Parathyroid adenoma (tissue), 2 donors: Measurements from ENCODE around the gene JAK2.

Experiments used
- H2AFZ ChIP-seq: fragments of 300-600 bp; sonication (generic); one replicate; pipeline ENCODE4 v1.7.0; 2017; ENCODE audit warnings: antibody characterized with exemption, mild to moderate bottlenecking
- H3K27ac ChIP-seq: fragments of 300-600 bp; sonication (generic); one replicate; pipeline ENCODE4 v1.7.0; 2017
- H3K27me3 ChIP-seq: fragments of 300-600 bp; sonication (generic); one replicate; pipeline ENCODE4 v1.7.0; 2017; ENCODE audit warnings: low read length; ENCODE audit not compliant: control insufficient read depth, insufficient read depth
- H3K36me3 ChIP-seq: fragments of 300-600 bp; sonication (generic); one replicate; pipeline ENCODE4 v1.7.0; 2017; ENCODE audit warnings: low read length; ENCODE audit not compliant: control insufficient read depth, insufficient read depth
- H3K4me1 ChIP-seq: fragments of 300-600 bp; sonication (generic); one replicate; pipeline ENCODE4 v1.7.0; 2017; ENCODE audit warnings: control low read depth
- H3K4me2 ChIP-seq: fragments of 300-600 bp; sonication (generic); one replicate; pipeline ENCODE4 v1.7.0; 2017; ENCODE audit warnings: low read length
- H3K4me3 ChIP-seq: fragments of 300-600 bp; sonication (generic); one replicate; pipeline ENCODE4 v1.7.0; 2017; ENCODE audit warnings: low read depth, low read length
- H3K79me2 ChIP-seq: fragments of 300-600 bp; sonication (generic); one replicate; pipeline ENCODE4 v1.7.0; 2017; ENCODE audit warnings: control low read depth
- H3K9ac ChIP-seq: fragments of 300-600 bp; sonication (generic); one replicate; pipeline ENCODE4 v1.7.0; 2017; ENCODE audit warnings: mild to moderate bottlenecking
- H3K9me3 ChIP-seq: fragments of 300-600 bp; sonication (generic); one replicate; pipeline ENCODE4 v1.7.0; 2017; ENCODE audit warnings: low read length; ENCODE audit not compliant: control insufficient read depth
- CTCF ChIP-seq: fragments of 300-600 bp; sonication (generic); IDR thresholded peaks from one replicate; pipeline ENCODE4 v1.7.0; 2017; ENCODE audit warnings: antibody characterized with exemption, mild to moderate bottlenecking
- donor health status: primary hyperparathyroidism.

The JAK2 gene

GRCh38 chr9:5110867-5111681, 126.0 kb downstream of the JAK2 start:
- Histone ChIP-seq H3K4me2 (no peak overlapping the region), H2AFZ (no peak overlapping the region), H3K27ac (no peak overlapping the region), H3K9ac (no peak overlapping the region), H3K9me3 (no peaks in the 10 kb centered on the region), H3K79me2 (no peaks in the 10 kb centered on the region), H3K36me3 (no peaks in the 10 kb centered on the region), H3K4me3 (no peak overlapping the region), H3K27me3 (no peaks in the 10 kb centered on the region), H3K4me1 (no peaks in the 10 kb centered on the region)
- no peak for TF ChIP-seq CTCF

GRCh38 chr9:5111696-5112095, 126.6 kb downstream of the JAK2 start:
- no peaks in the 10 kb centered on the region for H3K27me3 ChIP-seq
- no peaks in the 10 kb centered on the region for H3K79me2 ChIP-seq
- H3K9me3 ChIP-seq: no peaks in the 10 kb centered on the region
- H3K9ac ChIP-seq: no peak overlapping the region
- no peak for TF ChIP-seq CTCF
- no peak overlapping the region for H2AFZ ChIP-seq
- no peaks in the 10 kb centered on the region for H3K36me3 ChIP-seq
- H3K4me2 ChIP-seq: no peak overlapping the region
- no peak overlapping the region for H3K27ac ChIP-seq
- H3K4me1 ChIP-seq: no peaks in the 10 kb centered on the region
- no peak overlapping the region for H3K4me3 ChIP-seq

DNA sequence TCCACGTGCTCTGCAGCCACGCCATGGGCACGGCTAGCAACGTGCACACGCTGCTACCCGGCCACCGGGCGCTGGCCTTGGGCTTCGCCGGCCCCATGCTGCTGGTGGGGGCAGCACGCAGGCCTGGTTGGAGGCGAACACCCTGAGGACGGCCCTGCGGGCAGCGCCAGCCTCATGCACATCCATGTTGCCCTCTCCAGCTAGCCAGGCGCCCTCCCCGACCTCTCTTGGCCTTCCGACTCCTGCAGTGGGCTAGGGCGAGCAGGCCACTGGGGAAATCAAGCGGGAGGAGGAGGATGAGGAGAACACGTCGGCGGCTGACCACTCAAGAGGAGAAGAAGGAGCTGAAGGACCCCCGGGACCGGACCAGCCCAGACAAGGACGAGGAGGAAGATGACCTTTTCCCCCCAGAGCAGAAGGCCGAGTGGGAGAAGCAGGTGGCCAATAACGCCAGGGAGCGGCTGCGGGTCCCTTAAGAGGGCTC, 127.1 kb downstream of the JAK2 start:
- Histone ChIP-seq H3K36me3 (no peaks in the 10 kb centered on the region), H3K4me1 (no peaks in the 10 kb centered on the region), H2AFZ (no peak overlapping the region), H3K9me3 (no peaks in the 10 kb centered on the region), H3K27ac (no peak overlapping the region), H3K79me2 (no peaks in the 10 kb centered on the region), H3K9ac (no peak overlapping the region), H3K4me3 (no peak overlapping the region), H3K27me3 (no peaks in the 10 kb centered on the region), H3K4me2 (no peak overlapping the region)
- TF ChIP-seq CTCF: no peak

- Histone ChIP-seq H2AFZ (no peak overlapping the region), H3K9ac (no peak overlapping the region), H3K4me1 (no peaks in the 10 kb centered on the region), H3K79me2 (no peaks in the 10 kb centered on the region), H3K9me3 (no peaks in the 10 kb centered on the region), H3K27me3 (no peaks in the 10 kb centered on the region), H3K4me2 (no peak overlapping the region), H3K4me3 (no peak overlapping the region), H3K27ac (no peak overlapping the region), H3K36me3 (no peaks in the 10 kb centered on the region)
- TF ChIP-seq CTCF: no peak
Observed at GRCh38 chr9:5112646-5113045, 127.6 kb downstream of the JAK2 start.

DNA sequence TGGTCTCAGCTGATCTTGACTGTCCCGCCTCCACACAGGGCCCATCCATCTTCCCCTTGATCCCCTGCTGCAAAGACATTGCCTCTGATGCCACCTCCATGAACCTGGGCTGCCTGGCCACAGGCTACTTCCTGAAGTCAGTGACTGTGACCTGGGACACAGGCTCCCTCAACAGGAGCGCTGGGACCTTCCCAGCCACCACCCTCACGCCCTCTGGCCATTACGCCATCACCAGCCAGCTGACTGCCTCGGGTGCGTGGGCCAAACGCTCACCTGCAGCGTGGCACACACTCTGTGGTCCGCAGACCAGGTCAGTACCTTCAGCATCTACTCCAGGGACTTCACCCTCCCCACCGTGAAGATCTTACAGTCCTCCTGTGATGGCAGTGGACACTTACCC, 128.5 kb downstream of the JAK2 start:
- Histone ChIP-seq H3K4me3 (no peak overlapping the region), H3K79me2 (no peaks in the 10 kb centered on the region), H3K4me1 (no peaks in the 10 kb centered on the region), H3K4me2 (no peak overlapping the region), H3K9ac (no peak overlapping the region), H3K36me3 (no peaks in the 10 kb centered on the region), H2AFZ (no peak overlapping the region), H3K9me3 (no peaks in the 10 kb centered on the region), H3K27ac (no peak overlapping the region), H3K27me3 (no peaks in the 10 kb centered on the region)
- TF ChIP-seq CTCF: no peak
